Peyer's patch (tissue), 4 donors: ENCODE results near the gene CYTH3. TPM values are rescaled to one million over a fixed set of nuclear protein-coding genes. Genes with fewer than 3 reads are reported as not detected.

Experiments used
- DNase-seq, 3 donors: peaks; one replicate each; pipeline ENCODE4 v3.0.0-alpha.2; 2017 to 2019
- H3K27ac ChIP-seq, 4 donors: fragments of 200-600 bp; sonication (generic); one replicate each; pipeline ENCODE4 v1.5.1; 2016 to 2019
- H3K27me3 ChIP-seq, 2 donors: fragments of 200-600 bp; sonication (generic); one replicate each; pipeline ENCODE4 v1.5.1; 2019
- H3K36me3 ChIP-seq, 3 donors: fragments of 200-600 bp; sonication (generic); one replicate each; pipeline ENCODE4 v1.5.1; 2016 to 2019
- H3K4me1 ChIP-seq, 4 donors: fragments of 200-600 bp; sonication (generic); one replicate each; pipeline ENCODE4 v1.5.1; 2016 to 2019
- H3K4me3 ChIP-seq, 4 donors: fragments of 200-600 bp; sonication (generic); 1 replicate in 3 of 4; 2 replicates in 1 of 4; pipeline ENCODE4 v1.5.1; 2016 to 2019; ENCODE audit warnings: mild to moderate bottlenecking in 1 of 4
- H3K9me3 ChIP-seq, 4 donors: fragments of 200-600 bp; sonication (generic); one replicate each; pipeline ENCODE4 v1.5.1; 2016 to 2019; ENCODE audit warnings: mild to moderate bottlenecking in 1 of 4
- CTCF ChIP-seq, 6 experiments: fragments of 450-650 bp in 4 of 6; fragments of 200-600 bp in 2 of 6; sonication (generic) in 1 of 6; IDR thresholded peaks; one replicate each; pipeline ENCODE4 v1.5.1; 2017 to 2019; ENCODE audit warnings: antibody characterized with exemption in 6 of 6, mild to moderate bottlenecking in 3 of 6, moderate library complexity in 1 of 6
- POLR2A ChIP-seq, 2 donors: fragments of 450-650 bp; IDR thresholded peaks; one replicate each; pipeline ENCODE4 v1.5.1; 2017; ENCODE audit warnings: antibody characterized with exemption in 2 of 2, mild to moderate bottlenecking in 2 of 2, moderate library complexity in 2 of 2
- total RNA-seq, 4 donors: library from RNA; depleted of rRNA; stranded (reverse); fragments of >200 nt; gene quantifications; one replicate each; pipeline ENCODE4 v1.1.0, GENCODE V29; 2016

CYTH3 gene
- total RNA-seq, 4 donors from 2014 or later, result 19.0 to 70.7 (median 45.6) TPM

- TF ChIP-seq POLR2A (IDR thresholded peaks at IDR 0.05) (no peak), CTCF (IDR thresholded peaks at IDR 0.05) (no peak)
Measured at GRCh38 chr7:6248581-6248980, 23.8 kb downstream of the CYTH3 start.

GRCh38 chr7:6246251-6246917 lies 26.0 kb downstream of the CYTH3 start:
- DNase-seq, result no peak
- Histone ChIP-seq H3K9me3 (no peaks in the 10 kb centered on the region), H3K27me3 (no peaks in the 10 kb centered on the region), H3K27ac (no peak overlapping the region), H3K36me3 (no peaks in the 10 kb centered on the region), H3K4me3 (no peak overlapping the region), H3K4me1 (no peaks in the 10 kb centered on the region)
- TF ChIP-seq CTCF (IDR thresholded peaks at IDR 0.05), result no peak
- no peak for TF ChIP-seq POLR2A (IDR thresholded peaks at IDR 0.05)

More at GRCh38 chr7:6248581-6248980, 23.8 kb downstream of the CYTH3 start:
- Histone ChIP-seq H3K4me1 (no peaks in the 10 kb centered on the region), H3K36me3 (no peaks in the 10 kb centered on the region), H3K9me3 (no peaks in the 10 kb centered on the region), H3K27ac (no peak overlapping the region), H3K27me3 (no peaks in the 10 kb centered on the region), H3K4me3 (no peak overlapping the region)
- no peak for DNase-seq

- Histone ChIP-seq H3K36me3 (no peaks in the 10 kb centered on the region), H3K27ac (no peak overlapping the region), H3K4me3 (no peak overlapping the region), H3K9me3 (no peaks in the 10 kb centered on the region), H3K4me1 (no peaks in the 10 kb centered on the region), H3K27me3 (no peaks in the 10 kb centered on the region)
- DNase-seq, result no peak
- no peak for TF ChIP-seq CTCF (IDR thresholded peaks at IDR 0.05)
- no peak for TF ChIP-seq POLR2A (IDR thresholded peaks at IDR 0.05)
Measured at GRCh38 chr7:6244021-6244420, 28.4 kb downstream of the CYTH3 start.

- TF ChIP-seq CTCF (IDR thresholded peaks at IDR 0.05) (no peak), POLR2A (IDR thresholded peaks at IDR 0.05) (no peak)
- Histone ChIP-seq H3K27me3 (no peaks in the 10 kb centered on the region), H3K36me3 (no peaks in the 10 kb centered on the region), H3K4me3 (no peak overlapping the region), H3K4me1 (no peaks in the 10 kb centered on the region), H3K27ac (no peak overlapping the region), H3K9me3 (no peaks in the 10 kb centered on the region)
- no peak for DNase-seq
Measured at GRCh38 chr7:6243168-6243567, 29.3 kb downstream of the CYTH3 start.

GRCh38 chr7:6242561-6242960 lies 29.9 kb downstream of the CYTH3 start:
- H3K36me3 ChIP-seq, result no peaks in the 10 kb centered on the region

More at GRCh38 chr7:6242561-6242960, 29.9 kb downstream of the CYTH3 start:
- no peaks in the 10 kb centered on the region for H3K4me1 ChIP-seq
- H3K9me3 ChIP-seq, result no peaks in the 10 kb centered on the region
- TF ChIP-seq POLR2A (IDR thresholded peaks at IDR 0.05) (no peak), CTCF (IDR thresholded peaks at IDR 0.05) (no peak)
- H3K4me3 ChIP-seq, result no peak overlapping the region
- no peak overlapping the region for H3K27ac ChIP-seq
- DNase-seq, result no peak
- no peaks in the 10 kb centered on the region for H3K27me3 ChIP-seq
